GDM1 (cell line): ENCODE data around the gene RHOH.
"Not testable (repeated sequence)": the region's sequence is repeated elsewhere in the genome, so short reads cannot be mapped to it uniquely, and the experiment has no call there.

Source experiments
- DNase-seq: peaks from one replicate; lab custom pipeline; 2025; lab: John Stamatoyannopoulos, UW

RHOH gene

GRCh38 chr4:40196724-40197281, at the start of gene RHOH:
RHOH (plus strand) TSS chr4:40197031; CDS start chr4:40243387, 46,356 bp downstream.
- peak; percentile 63 for DNase-seq

GRCh38 chr4:40147490-40147889, 49.3 kb upstream of the RHOH start:
- not testable (repeated sequence) for DNase-seq

- peak; percentile 66 for DNase-seq
Measured at GRCh38 chr4:40149960-40150385, 46.9 kb upstream of the RHOH start.

GRCh38 chr4:40150932-40151331, 45.9 kb upstream of the RHOH start:
- DNase-seq, result no peak

GRCh38 chr4:40152637-40153036, 44.2 kb upstream of the RHOH start:
- no peak for DNase-seq

GRCh38 chr4:40157436-40157835, 39.4 kb upstream of the RHOH start:
- no peak for DNase-seq

GRCh38 chr4:40160258-40160657, 36.6 kb upstream of the RHOH start:
- no peak for DNase-seq

GRCh38 chr4:40164459-40164858, 32.4 kb upstream of the RHOH start:
- DNase-seq, result no peak

- DNase-seq, result no peak
Measured at GRCh38 chr4:40165916-40166315, 30.9 kb upstream of the RHOH start.

GRCh38 chr4:40168070-40168469, 28.8 kb upstream of the RHOH start:
- no peak for DNase-seq

- no peak for DNase-seq
Measured at GRCh38 chr4:40170588-40170987, 26.2 kb upstream of the RHOH start.

GRCh38 chr4:40173470-40173875, 23.4 kb upstream of the RHOH start:
- DNase-seq, result no peak

- no peak for DNase-seq
Measured at GRCh38 chr4:40176602-40177001, 20.2 kb upstream of the RHOH start.

- DNase-seq, result no peak
Measured at GRCh38 chr4:40177591-40177990, 19.2 kb upstream of the RHOH start.

- DNase-seq, result no peak
Measured at GRCh38 chr4:40178672-40179071, 18.2 kb upstream of the RHOH start.

GRCh38 chr4:40179360-40179759, 17.5 kb upstream of the RHOH start:
- DNase-seq, result no peak

GRCh38 chr4:40180356-40180755, 16.5 kb upstream of the RHOH start:
- no peak for DNase-seq

- no peak for DNase-seq
Measured at GRCh38 chr4:40182001-40182400, 14.8 kb upstream of the RHOH start.

GRCh38 chr4:40182954-40183353, 13.9 kb upstream of the RHOH start:
- no peak for DNase-seq

- DNase-seq, result no peak
Measured at GRCh38 chr4:40183615-40184411, 13.0 kb upstream of the RHOH start.

GRCh38 chr4:40185830-40186664, 10.8 kb upstream of the RHOH start:
- no peak for DNase-seq

GRCh38 chr4:40186665-40187014, 10.2 kb upstream of the RHOH start:
- DNase-seq, result no peak

GRCh38 chr4:40187386-40187906, 9.4 kb upstream of the RHOH start:
- DNase-seq, result no peak
